Nephron (organoid): ENCODE results near the gene JPH2.

Experiments used
- H3K27ac Mint-ChIP-seq, 3 experiments: 2 replicates each; pipeline ENCODE4 v1.8.0; 2020; ENCODE audit warnings: mixed read lengths in 3 of 3, mild to moderate bottlenecking in 2 of 3, moderate library complexity in 1 of 3
- H3K27me3 Mint-ChIP-seq: 2 replicates; pipeline ENCODE4 v1.8.0; 2021; ENCODE audit warnings: low read depth, mild to moderate bottlenecking, moderate library complexity, mixed read lengths
- H3K36me3 Mint-ChIP-seq: 2 replicates; pipeline ENCODE4 v1.8.0; 2020; ENCODE audit warnings: low read depth, mixed read lengths
- H3K4me1 Mint-ChIP-seq: 2 replicates; pipeline ENCODE4 v1.8.0; 2020; ENCODE audit warnings: mixed read lengths
- H3K4me3 Mint-ChIP-seq, 3 experiments: 2 replicates each; pipeline ENCODE4 v1.8.0; 2020; ENCODE audit warnings: mild to moderate bottlenecking in 3 of 3, mixed read lengths in 3 of 3, moderate library complexity in 2 of 3
- H3K9me3 Mint-ChIP-seq: 2 replicates; pipeline ENCODE4 v1.8.0; 2020; ENCODE audit warnings: mixed read lengths
- TF ChIP-seq, protein P1 (sequence below), 3 experiments: fragments of 200-600 bp; sonication (generic); IDR thresholded peaks; one replicate each; pipeline ENCODE4 v1.5.0; 2021; ENCODE audit warnings: antibody characterized with exemption in 3 of 3; ENCODE audit not compliant: unreplicated experiment in 3 of 3

The JPH2 gene

DNA sequence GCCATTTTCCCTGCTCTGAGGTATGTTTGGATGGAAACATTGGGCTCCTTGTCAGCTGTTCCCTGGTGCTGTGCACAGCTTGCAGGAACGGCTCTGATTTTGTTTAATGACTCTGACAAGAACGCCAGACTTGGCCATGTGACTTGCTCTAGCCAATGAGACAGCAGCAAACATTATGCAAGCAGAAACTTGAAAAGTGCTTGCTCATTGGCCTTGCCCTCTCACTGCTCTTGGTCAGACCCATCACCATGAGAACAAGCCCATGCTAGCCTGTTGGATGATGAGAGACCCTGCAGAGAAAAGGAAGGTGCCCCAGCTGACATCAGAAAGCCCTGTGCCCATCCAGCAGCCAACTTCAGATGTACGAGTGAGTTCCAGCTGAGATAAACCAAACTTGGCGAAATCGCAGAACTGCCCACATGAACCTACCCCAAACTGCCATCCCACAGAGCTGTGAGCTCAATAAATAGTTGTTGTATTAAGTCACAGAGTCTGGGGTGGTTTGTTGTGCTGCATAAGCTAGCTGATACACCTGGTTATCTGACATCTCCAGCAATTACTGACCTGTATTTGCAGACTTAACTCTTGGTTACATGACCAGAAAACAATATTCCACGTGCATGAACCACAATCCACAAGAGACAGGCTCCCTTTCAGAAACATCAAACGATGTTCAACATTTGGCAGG lies 96.9 kb downstream of the JPH2 start:
- TF ChIP-seq, protein P1, sequence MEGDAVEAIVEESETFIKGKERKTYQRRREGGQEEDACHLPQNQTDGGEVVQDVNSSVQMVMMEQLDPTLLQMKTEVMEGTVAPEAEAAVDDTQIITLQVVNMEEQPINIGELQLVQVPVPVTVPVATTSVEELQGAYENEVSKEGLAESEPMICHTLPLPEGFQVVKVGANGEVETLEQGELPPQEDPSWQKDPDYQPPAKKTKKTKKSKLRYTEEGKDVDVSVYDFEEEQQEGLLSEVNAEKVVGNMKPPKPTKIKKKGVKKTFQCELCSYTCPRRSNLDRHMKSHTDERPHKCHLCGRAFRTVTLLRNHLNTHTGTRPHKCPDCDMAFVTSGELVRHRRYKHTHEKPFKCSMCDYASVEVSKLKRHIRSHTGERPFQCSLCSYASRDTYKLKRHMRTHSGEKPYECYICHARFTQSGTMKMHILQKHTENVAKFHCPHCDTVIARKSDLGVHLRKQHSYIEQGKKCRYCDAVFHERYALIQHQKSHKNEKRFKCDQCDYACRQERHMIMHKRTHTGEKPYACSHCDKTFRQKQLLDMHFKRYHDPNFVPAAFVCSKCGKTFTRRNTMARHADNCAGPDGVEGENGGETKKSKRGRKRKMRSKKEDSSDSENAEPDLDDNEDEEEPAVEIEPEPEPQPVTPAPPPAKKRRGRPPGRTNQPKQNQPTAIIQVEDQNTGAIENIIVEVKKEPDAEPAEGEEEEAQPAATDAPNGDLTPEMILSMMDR (IDR thresholded peaks at IDR 0.05; ENCODE audit: unreplicated experiment in 3 of 3) = no peak
- Mint-ChIP-seq H3K27ac (no peak overlapping the region), H3K4me3 (no peak overlapping the region), H3K27me3 (peaks cover 8% of the 10 kb centered on the region), H3K36me3 (no peaks in the 10 kb centered on the region), H3K9me3 (no peaks in the 10 kb centered on the region), H3K4me1 (no peaks in the 10 kb centered on the region)

DNA sequence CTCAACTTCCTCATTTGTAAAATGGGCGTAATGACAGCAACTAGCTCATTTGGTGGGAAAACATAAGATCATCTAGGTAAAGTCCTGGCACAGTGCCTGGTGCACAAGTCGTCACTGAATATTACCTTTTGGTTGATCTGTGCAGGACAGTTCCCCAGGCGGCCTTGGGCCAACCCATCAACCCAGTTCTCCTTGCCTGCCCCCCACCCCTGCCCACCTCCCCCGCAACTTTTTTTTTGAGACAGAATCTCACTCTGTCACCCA lies 99.2 kb downstream of the JPH2 start:
- Mint-ChIP-seq H3K4me3 (no peak overlapping the region), H3K27ac (no peak overlapping the region), H3K9me3 (no peaks in the 10 kb centered on the region), H3K27me3 (peaks cover 8% of the 10 kb centered on the region), H3K4me1 (peaks cover 9% of the 10 kb centered on the region), H3K36me3 (no peaks in the 10 kb centered on the region)
- TF ChIP-seq, protein P1 (IDR thresholded peaks at IDR 0.05; ENCODE audit: unreplicated experiment in 3 of 3) = no peak

DNA sequence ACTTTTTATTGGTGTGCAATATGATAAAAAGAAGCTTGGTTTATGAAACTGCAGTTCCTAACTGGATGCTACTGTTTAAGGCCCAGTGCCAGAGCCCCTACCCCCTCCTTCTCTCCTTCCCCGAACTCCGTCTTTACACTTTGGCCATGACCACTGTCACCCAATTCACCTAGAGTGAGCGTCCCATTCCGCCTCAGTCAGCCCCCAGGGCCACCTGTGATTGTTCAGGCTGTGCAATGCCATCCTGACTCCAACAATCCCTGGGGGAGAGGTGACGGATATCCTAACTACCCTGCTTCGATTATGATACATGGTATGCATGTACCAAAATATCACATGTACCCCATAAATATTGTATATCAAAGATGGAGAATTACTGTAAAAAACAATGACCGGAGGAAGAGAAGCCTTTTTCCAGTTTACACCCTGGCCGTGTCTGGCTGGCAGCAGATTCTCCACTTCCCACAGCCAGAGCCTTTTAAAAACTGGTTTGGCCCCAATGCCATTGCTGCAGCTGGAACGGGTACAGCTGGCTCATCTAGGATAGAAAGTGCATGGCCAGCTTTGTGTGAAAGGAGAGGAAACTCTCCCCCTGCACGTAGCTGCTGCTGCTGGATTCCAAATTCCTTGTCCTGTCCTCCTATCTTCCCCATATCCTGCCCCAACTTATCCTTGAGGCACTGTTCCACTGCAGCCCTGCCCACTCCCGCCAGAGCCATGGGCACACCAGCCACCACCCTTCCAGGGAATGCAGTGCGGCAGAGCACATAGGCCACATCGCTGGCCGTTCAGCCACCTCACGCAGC lies 99.7 kb downstream of the JPH2 start:
- H3K4me3 Mint-ChIP-seq = no peak overlapping the region
- no peak overlapping the region for H3K27ac Mint-ChIP-seq
- H3K27me3 Mint-ChIP-seq = peaks cover 8% of the 10 kb centered on the region
- peaks cover 11% of the 10 kb centered on the region for H3K4me1 Mint-ChIP-seq
- H3K36me3 Mint-ChIP-seq = no peaks in the 10 kb centered on the region
- H3K9me3 Mint-ChIP-seq = no peaks in the 10 kb centered on the region
- TF ChIP-seq, protein P1 (IDR thresholded peaks at IDR 0.05; ENCODE audit: unreplicated experiment in 3 of 3) = no peak

DNA sequence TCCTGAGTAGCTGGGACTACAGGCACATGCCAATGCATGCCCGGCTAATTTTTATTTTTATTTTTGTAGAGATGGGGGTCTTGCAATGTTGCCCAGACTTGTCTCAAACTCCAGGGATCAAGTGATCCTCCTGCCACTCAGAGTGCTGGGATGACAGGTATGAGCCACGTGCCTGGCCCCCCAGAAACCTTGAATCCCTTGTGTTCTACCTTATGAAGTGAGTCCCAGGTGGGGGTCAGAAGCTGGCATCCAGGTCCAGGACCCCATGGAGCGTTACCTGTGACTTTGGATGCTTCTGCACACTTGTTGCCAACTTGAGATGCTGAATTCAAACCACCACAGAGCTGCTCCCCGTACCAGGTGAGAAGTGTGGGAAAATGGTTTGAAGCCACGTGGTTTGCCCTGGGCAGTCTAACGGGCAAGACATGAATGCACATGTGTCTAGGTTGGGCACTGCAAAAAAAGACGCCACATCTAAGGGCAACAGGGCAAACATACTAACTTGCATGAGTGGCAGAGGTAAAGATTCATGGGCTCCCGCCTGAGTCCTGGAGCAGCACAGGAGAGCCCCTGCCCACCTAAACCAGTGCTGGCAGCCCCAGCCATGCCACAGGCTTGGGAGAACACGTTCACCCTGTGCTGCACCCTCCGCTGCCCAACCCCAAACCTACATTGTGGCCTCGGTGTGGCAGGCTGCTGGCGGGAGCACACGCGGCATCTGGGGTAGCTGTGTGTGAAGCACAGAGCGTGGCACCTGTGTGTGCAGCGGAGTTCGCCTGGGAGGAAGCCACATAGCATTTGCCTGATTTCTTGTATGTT lies 101.2 kb downstream of the JPH2 start:
- no peaks in the 10 kb centered on the region for H3K9me3 Mint-ChIP-seq
- no peaks in the 10 kb centered on the region for H3K36me3 Mint-ChIP-seq
- no peak overlapping the region for H3K27ac Mint-ChIP-seq
- TF ChIP-seq, protein P1 (IDR thresholded peaks at IDR 0.05; ENCODE audit: unreplicated experiment in 3 of 3) = no peak
- peaks cover 11% of the 10 kb centered on the region for H3K4me1 Mint-ChIP-seq
- H3K27me3 Mint-ChIP-seq = peaks cover 8% of the 10 kb centered on the region
- H3K4me3 Mint-ChIP-seq = no peak overlapping the region

DNA sequence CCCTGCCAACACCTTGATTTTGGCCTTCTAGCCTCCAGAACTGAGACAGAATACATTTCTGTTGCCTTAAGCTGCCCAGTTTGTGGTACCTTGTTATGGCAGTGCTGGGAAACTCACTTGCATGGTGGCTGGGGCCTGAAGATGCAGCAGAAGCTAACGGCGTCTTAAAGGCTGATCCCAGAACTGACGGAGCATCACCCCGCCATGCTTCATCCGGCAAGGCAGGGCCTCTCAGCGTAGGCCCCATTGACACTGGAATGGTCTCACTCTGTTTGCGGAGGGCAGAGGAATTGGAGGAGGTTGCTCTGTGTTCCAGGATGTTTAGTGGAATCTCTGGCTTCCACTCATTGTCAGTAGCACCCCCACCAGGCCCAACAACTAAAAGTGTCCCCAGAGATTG lies 102.1 kb downstream of the JPH2 start:
- no peak overlapping the region for H3K4me3 Mint-ChIP-seq
- no peak overlapping the region for H3K27ac Mint-ChIP-seq
- TF ChIP-seq, protein P1 (IDR thresholded peaks at IDR 0.05; ENCODE audit: unreplicated experiment in 3 of 3) = no peak
- no peaks in the 10 kb centered on the region for H3K36me3 Mint-ChIP-seq
- H3K4me1 Mint-ChIP-seq = peaks cover 11% of the 10 kb centered on the region
- peaks cover 8% of the 10 kb centered on the region for H3K27me3 Mint-ChIP-seq
- no peaks in the 10 kb centered on the region for H3K9me3 Mint-ChIP-seq
